ENCODE data around the gene TPMT. TPM values are rescaled to one million over a fixed set of nuclear protein-coding genes. Genes with fewer than 3 reads are reported as not detected.

The TPMT gene
- total RNA-seq, 2 experiments from 2014 or later = 6.6 to 7.0 TPM

DNA sequence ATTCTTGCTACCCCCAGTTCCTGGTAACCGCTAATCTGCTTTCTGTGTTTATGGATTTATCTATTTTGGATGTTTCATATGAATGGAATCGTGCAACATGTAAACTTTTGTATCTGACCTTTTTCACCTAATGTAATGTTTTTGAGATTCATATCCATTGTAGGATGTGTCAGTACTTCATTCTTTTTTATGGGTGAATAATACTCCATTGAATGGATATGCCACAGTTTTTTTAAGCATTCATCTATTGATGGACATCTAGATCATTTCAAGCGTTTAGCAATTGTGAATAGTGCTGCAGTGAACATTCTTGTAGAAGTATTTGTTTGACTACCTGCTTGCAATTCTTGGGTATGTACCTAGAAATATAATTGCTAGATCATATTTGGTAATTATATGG, 13.4 kb upstream of the TPMT start:
- no peak for ATAC-seq
- no peak overlapping the region for H3K4me3 Mint-ChIP-seq

DNA sequence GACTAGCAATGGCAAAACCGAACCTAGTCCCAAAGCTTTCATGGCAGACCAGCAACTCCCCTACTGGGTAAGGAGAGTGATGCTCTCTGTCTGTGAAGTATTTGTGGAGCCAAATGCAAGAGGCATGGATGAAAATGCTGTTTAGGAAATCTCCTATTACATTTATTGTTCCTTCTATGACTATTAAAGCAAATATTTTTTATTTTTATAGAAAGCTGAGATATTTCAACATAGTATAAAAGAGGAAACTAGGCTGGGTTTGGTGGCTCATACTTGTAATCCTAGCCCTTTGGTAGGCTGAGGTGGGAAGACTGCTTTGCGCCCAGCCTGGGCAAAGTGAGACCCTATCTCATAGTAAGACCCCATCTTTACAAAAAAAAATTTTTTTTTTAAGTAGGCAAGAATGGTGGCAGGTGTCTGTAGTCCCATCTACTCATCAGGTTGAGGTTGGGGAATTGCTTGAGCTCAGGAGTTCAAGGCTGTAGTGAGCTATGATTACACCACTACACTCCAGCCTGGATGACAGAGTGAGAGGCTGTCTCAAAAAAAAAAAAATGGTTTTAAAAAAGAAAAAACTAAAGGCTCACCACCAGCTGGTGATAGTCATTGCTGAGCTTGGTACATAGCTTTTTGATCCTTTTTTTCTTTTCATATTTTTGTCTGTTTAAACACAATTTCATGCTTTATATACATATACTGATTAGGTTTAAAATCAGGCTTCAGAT, 11.6 kb upstream of the TPMT start:
- no peak overlapping the region for H3K27ac Mint-ChIP-seq
- H3K4me1 Mint-ChIP-seq (ENCODE audit: low read depth) = no peaks in the 10 kb centered on the region
- ChIA-PET POLR2A (interaction anchor here (1.9 kb wide), 1 partner anchor 11 kb away, joined by 6 read pairs; the partner anchor contains the start of genes KDM1B and TPMT), CTCF (no interaction called here)
- no peak for ATAC-seq
- intact Hi-C loops (cut with micrococcal nuclease) = no loop called here
- no peaks in the 10 kb centered on the region for H3K27me3 Mint-ChIP-seq
- DNase-seq = no peak
- H3K4me3 Mint-ChIP-seq = no peak overlapping the region
- peaks cover 28% of the 10 kb centered on the region for H3K36me3 Mint-ChIP-seq (ENCODE audit: low read depth)
- peaks cover 3% of the 10 kb centered on the region for H3K9me3 Mint-ChIP-seq
- TF ChIP-seq, protein P1, sequence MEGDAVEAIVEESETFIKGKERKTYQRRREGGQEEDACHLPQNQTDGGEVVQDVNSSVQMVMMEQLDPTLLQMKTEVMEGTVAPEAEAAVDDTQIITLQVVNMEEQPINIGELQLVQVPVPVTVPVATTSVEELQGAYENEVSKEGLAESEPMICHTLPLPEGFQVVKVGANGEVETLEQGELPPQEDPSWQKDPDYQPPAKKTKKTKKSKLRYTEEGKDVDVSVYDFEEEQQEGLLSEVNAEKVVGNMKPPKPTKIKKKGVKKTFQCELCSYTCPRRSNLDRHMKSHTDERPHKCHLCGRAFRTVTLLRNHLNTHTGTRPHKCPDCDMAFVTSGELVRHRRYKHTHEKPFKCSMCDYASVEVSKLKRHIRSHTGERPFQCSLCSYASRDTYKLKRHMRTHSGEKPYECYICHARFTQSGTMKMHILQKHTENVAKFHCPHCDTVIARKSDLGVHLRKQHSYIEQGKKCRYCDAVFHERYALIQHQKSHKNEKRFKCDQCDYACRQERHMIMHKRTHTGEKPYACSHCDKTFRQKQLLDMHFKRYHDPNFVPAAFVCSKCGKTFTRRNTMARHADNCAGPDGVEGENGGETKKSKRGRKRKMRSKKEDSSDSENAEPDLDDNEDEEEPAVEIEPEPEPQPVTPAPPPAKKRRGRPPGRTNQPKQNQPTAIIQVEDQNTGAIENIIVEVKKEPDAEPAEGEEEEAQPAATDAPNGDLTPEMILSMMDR (IDR thresholded peaks at IDR 0.05) = no peak

More for the DNA sequence above, 13.4 kb upstream of the TPMT start:
- Mint-ChIP-seq H3K36me3 (ENCODE audit: low read depth) (peaks cover 23% of the 10 kb centered on the region), H3K27me3 (no peaks in the 10 kb centered on the region), H3K27ac (no peak overlapping the region), H3K9me3 (peaks cover 3% of the 10 kb centered on the region), H3K4me1 (ENCODE audit: low read depth) (no peaks in the 10 kb centered on the region)
- POLR2A ChIA-PET = no interaction called here
- intact Hi-C loops (cut with micrococcal nuclease) = no loop called here
- CTCF ChIA-PET = no interaction called here
- no peak for DNase-seq
- TF ChIP-seq, protein P1 (IDR thresholded peaks at IDR 0.05) = no peak

DNA sequence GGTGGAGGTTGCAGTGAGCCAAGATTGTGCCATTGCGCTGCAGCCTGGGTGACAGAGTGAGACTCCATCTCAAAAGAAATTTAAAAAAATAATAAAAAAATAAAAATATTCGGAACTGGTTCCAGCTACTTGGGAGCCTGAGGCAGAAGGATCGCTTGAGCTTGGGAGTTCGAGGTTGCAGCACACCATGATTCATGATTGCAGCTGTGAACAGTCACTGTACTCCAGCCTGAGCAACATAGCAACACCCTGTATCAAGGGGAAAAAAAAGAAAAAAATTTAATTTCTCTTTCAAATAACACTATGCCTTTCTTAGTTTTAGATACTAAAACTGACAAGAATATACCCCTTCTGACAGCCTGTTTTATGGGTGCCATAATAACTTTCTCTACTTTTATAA, 10.9 kb upstream of the TPMT start:
- Mint-ChIP-seq H3K36me3 (ENCODE audit: low read depth) (peaks cover 33% of the 10 kb centered on the region), H3K4me1 (ENCODE audit: low read depth) (no peaks in the 10 kb centered on the region), H3K9me3 (peaks cover 3% of the 10 kb centered on the region), H3K27me3 (no peaks in the 10 kb centered on the region), H3K4me3 (no peak overlapping the region), H3K27ac (no peak overlapping the region)
- CTCF ChIA-PET = no interaction called here
- ATAC-seq = no peak
- TF ChIP-seq, protein P1 (IDR thresholded peaks at IDR 0.05) = no peak
- POLR2A ChIA-PET = interaction anchor here (1.9 kb wide), 1 partner anchor 10 kb away, joined by 6 read pairs; the partner anchor contains the start of genes KDM1B and TPMT
- intact Hi-C loops (cut with micrococcal nuclease) = no loop called here
- DNase-seq = no peak

DNA sequence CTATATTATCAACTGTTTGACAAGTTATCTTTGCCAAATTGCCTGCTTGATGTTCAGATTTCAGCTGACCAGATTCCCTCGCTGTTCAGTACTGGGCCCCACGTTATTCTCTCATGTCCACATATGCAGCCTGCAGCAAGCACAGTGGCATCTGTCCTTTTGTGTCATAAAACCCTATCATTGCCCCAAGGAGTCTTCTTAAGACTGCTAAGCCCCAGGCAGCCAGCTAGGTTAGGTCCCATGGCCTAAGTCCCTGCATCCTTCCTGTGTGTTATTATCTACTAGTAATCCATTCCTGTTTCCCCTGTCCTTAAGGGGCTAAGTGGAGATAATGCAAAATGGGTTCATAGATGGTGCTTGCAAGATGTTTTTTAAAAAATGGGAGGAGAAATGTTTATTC, 7.5 kb upstream of the TPMT start:
- TF ChIP-seq, protein P1 (IDR thresholded peaks at IDR 0.05) = no peak
- ChIA-PET POLR2A (interaction anchor here (1.3 kb wide), 1 partner anchor 10 kb away, joined by 4 read pairs; no protein-coding TSS in a partner anchor), CTCF (no interaction called here)
- Mint-ChIP-seq H3K9me3 (no peaks in the 10 kb centered on the region), H3K4me3 (no peak overlapping the region), H3K4me1 (ENCODE audit: low read depth) (peaks cover 2% of the 10 kb centered on the region), H3K27me3 (no peaks in the 10 kb centered on the region), H3K36me3 (ENCODE audit: low read depth) (peaks cover 24% of the 10 kb centered on the region), H3K27ac (no peak overlapping the region)
- intact Hi-C loops (cut with micrococcal nuclease) = no loop called here
- ATAC-seq = no peak
- DNase-seq = no peak

DNA sequence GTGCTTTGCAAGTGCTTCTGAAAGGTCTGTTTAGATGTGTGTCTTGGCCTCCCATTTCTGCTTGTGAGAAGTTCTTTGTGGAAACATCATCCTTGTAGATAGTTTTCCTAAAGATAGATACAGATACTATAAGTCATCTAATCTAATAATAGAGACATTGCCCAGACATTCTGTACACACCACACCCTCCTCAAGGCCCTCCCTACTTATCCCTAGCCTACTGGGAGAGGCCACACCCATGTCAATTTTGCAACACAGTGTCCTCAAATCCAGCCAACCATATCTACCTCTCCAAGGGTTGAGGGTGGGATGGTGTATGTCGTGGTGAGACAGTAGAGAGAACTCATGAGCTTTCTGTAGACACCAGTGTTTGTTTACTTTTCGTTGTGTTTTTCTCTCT, 6.6 kb upstream of the TPMT start:
- ChIA-PET CTCF (no interaction called here), POLR2A (no interaction called here)
- Mint-ChIP-seq H3K36me3 (ENCODE audit: low read depth) (peaks cover 24% of the 10 kb centered on the region), H3K4me3 (no peak overlapping the region), H3K4me1 (ENCODE audit: low read depth) (peaks cover 2% of the 10 kb centered on the region), H3K27ac (peak overlapping the region; percentile 5), H3K27me3 (no peaks in the 10 kb centered on the region), H3K9me3 (no peaks in the 10 kb centered on the region)
- TF ChIP-seq, protein P1 (IDR thresholded peaks at IDR 0.05) = no peak
- intact Hi-C loops (cut with micrococcal nuclease) = no loop called here
- no peak for DNase-seq
- no peak for ATAC-seq
